Measurements from ENCODE around the gene KCNJ6.

DNA sequence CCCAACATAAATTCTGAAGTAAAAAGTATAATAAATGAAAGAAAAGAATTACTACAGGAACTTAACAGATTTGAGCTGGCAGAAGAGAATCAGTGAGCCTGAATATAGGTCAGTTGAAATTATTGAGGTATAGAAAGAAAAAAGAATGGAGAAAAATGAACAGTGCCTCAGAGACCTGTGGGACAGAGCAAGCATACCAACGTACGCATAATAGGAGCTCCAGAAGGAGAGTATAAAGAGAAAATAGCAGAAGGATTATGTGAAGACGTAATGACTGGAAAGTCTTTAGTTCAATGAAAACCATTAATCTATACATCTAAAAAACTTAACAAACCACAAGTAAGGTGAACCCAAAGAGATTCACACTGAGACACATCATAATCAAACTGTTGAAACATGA, 287.9 kb downstream of the KCNJ6 start:
- TF ChIP-seq, protein P1, sequence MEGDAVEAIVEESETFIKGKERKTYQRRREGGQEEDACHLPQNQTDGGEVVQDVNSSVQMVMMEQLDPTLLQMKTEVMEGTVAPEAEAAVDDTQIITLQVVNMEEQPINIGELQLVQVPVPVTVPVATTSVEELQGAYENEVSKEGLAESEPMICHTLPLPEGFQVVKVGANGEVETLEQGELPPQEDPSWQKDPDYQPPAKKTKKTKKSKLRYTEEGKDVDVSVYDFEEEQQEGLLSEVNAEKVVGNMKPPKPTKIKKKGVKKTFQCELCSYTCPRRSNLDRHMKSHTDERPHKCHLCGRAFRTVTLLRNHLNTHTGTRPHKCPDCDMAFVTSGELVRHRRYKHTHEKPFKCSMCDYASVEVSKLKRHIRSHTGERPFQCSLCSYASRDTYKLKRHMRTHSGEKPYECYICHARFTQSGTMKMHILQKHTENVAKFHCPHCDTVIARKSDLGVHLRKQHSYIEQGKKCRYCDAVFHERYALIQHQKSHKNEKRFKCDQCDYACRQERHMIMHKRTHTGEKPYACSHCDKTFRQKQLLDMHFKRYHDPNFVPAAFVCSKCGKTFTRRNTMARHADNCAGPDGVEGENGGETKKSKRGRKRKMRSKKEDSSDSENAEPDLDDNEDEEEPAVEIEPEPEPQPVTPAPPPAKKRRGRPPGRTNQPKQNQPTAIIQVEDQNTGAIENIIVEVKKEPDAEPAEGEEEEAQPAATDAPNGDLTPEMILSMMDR (IDR thresholded peaks at IDR 0.05; ENCODE audit: low read depth, low read length, missing input control) = no peak
- no peak for TF ChIP-seq RAD21 (IDR thresholded peaks at IDR 0.05)
- TF ChIP-seq YY1 (IDR thresholded peaks at IDR 0.05) = no peak
- TF ChIP-seq, protein P2, sequence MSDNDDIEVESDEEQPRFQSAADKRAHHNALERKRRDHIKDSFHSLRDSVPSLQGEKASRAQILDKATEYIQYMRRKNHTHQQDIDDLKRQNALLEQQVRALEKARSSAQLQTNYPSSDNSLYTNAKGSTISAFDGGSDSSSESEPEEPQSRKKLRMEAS (IDR thresholded peaks at IDR 0.05) = no peak
- TF ChIP-seq, protein P3, sequence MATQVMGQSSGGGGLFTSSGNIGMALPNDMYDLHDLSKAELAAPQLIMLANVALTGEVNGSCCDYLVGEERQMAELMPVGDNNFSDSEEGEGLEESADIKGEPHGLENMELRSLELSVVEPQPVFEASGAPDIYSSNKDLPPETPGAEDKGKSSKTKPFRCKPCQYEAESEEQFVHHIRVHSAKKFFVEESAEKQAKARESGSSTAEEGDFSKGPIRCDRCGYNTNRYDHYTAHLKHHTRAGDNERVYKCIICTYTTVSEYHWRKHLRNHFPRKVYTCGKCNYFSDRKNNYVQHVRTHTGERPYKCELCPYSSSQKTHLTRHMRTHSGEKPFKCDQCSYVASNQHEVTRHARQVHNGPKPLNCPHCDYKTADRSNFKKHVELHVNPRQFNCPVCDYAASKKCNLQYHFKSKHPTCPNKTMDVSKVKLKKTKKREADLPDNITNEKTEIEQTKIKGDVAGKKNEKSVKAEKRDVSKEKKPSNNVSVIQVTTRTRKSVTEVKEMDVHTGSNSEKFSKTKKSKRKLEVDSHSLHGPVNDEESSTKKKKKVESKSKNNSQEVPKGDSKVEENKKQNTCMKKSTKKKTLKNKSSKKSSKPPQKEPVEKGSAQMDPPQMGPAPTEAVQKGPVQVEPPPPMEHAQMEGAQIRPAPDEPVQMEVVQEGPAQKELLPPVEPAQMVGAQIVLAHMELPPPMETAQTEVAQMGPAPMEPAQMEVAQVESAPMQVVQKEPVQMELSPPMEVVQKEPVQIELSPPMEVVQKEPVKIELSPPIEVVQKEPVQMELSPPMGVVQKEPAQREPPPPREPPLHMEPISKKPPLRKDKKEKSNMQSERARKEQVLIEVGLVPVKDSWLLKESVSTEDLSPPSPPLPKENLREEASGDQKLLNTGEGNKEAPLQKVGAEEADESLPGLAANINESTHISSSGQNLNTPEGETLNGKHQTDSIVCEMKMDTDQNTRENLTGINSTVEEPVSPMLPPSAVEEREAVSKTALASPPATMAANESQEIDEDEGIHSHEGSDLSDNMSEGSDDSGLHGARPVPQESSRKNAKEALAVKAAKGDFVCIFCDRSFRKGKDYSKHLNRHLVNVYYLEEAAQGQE (IDR thresholded peaks at IDR 0.05) = no peak
- no peak for TF ChIP-seq GABPA (IDR thresholded peaks at IDR 0.05 in 1 of 2, conservative IDR thresholded peaks at IDR 0.05 in 1 of 2)
- no peak for TF ChIP-seq SP1 (IDR thresholded peaks at IDR 0.05)

Measured in liver (tissue), 3 donors.